Activated T-cell treated with anti-CD3 and anti-CD28 coated beads, Interleukin-2, amount 50 U/mL, for 24 hours (primary cell): Measurements from ENCODE around the gene AACS.

Source experiments
- DNase-seq: peaks from one replicate; pipeline ENCODE4 v3.0.0-alpha.2; 2020
- H3K27ac Mint-ChIP-seq: 2 replicates; pipeline ENCODE4 v1.8.0; 2020; ENCODE audit warnings: mild to moderate bottlenecking, mixed read lengths
- H3K27me3 Mint-ChIP-seq: 2 replicates; pipeline ENCODE4 v1.8.0; 2020; ENCODE audit warnings: mixed read lengths
- H3K36me3 Mint-ChIP-seq: 2 replicates; pipeline ENCODE4 v1.8.0; 2020; ENCODE audit warnings: low read depth, mixed read lengths
- H3K4me1 Mint-ChIP-seq: 2 replicates; pipeline ENCODE4 v1.8.0; 2020; ENCODE audit warnings: low read depth, mixed read lengths
- H3K4me3 Mint-ChIP-seq: 2 replicates; pipeline ENCODE4 v1.8.0; 2020; ENCODE audit warnings: mild to moderate bottlenecking, moderate library complexity, mixed read lengths
- H3K9me3 Mint-ChIP-seq: 2 replicates; pipeline ENCODE4 v1.8.0; 2020; ENCODE audit warnings: mixed read lengths

The AACS gene

DNA sequence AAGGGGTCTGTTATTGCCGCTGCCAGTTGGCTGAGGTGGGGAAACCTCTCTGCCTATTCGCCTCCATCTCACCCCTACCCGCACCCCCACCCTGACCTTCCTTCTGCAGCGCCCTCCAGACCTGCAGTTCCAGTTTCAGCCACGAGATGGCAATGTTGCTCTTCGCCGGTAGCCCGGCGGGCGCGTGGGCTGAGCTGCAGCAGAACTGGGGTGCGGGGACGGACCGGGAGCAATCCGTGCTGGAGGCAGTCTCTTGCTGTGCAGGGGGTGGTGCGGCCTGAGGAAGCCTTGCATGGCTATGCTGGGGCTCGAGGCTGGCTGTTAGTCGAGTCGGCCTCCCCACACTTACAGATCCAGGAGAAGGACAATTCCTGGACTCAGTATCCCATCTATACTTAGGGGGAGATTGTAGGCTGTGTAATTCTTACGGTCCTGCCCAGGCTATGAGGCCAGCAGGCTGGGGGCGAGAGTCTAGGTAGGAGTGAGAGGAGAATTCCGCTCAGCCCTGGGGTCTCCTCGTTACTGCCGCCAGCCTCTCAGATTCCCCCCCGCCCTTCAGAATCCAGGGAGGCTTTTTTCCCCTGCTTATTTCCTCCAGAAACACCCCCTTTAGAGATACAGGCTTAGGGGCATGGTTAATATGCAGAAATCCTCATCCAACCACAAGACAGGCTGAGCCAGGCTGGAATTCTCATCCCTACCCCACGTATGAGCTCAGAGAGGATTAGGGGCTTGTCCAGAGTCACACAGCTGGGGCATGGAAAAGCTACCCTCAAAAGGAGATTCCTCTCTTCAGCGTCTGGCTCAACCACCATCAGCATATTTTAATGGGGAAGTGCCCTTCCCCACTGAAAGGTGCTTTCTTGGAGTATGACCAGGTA, 118.2 kb downstream of the AACS start:
- no peak overlapping the region for H3K4me3 Mint-ChIP-seq

DNA sequence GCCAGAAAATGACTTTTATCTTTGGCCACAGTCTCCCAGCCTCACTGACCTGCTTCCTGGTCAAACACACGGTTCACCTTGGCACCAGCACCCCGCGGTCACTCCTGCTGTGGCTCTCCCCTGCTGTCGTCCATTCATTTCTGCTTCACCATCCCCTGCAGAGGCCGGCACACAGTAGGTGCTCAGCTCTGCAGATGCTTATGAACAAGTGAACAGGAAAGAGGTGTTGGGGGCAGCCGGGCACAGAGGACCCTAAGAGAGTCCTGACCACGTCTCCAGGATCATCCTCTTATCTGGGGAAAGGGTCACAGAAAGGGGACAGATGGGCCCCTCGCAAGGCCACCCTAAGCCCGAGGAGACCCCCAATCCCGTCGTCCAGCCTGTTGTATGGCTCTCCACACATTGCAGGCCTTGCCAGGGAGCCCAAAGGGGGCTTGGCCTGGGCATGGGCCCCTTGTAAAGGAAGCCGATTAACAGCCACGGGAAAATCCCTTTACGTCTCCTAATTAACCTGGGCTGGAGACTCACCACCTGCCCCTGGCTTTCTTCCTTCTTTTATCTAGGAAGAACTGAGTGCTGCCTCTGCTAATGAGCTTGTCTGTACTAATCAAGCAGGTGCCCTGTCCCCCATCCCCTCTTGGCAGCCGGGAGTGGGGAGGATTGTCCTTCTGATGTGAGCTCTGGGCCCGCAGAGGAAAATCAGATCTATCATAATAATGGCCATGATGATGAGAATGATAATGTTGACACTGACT, 119.2 kb downstream of the AACS start:
- no peak overlapping the region for H3K4me3 Mint-ChIP-seq
- DNase-seq = no peak
- H3K9me3 Mint-ChIP-seq = no peaks in the 10 kb centered on the region
- no peaks in the 10 kb centered on the region for H3K36me3 Mint-ChIP-seq
- no peak overlapping the region for H3K27ac Mint-ChIP-seq
- H3K4me1 Mint-ChIP-seq = peaks cover 8% of the 10 kb centered on the region
- H3K27me3 Mint-ChIP-seq = peaks cover 77% of the 10 kb centered on the region

More for the DNA sequence above, 118.2 kb downstream of the AACS start:
- H3K36me3 Mint-ChIP-seq = no peaks in the 10 kb centered on the region
- no peak overlapping the region for H3K27ac Mint-ChIP-seq
- H3K4me1 Mint-ChIP-seq = peaks cover 8% of the 10 kb centered on the region
- H3K27me3 Mint-ChIP-seq = peaks cover 71% of the 10 kb centered on the region
- H3K9me3 Mint-ChIP-seq = no peaks in the 10 kb centered on the region
- DNase-seq = peak; percentile 89

DNA sequence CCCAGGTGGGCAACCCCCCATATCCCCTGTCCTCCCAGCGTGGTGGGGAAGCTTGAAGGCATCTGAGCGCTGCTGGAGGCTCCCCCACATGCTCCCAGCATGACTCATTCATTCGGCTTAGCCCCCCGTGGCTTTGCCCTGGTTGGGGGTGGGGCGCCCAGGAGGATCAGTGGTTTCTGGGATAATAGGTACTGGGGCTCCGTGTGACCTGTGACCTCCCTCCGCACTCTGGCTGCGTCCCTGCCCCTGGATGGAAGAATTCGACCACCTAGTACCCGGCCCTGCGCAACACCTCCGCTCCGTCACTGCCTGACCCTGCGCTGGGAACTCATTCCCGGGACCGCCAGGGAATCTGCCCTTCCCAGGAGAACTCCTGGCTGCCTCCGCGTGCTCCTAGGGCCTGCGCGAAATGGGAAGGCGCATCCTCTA, 120.1 kb downstream of the AACS start:
- no peaks in the 10 kb centered on the region for H3K9me3 Mint-ChIP-seq
- H3K27ac Mint-ChIP-seq = no peak overlapping the region
- DNase-seq = no peak
- no peak overlapping the region for H3K4me3 Mint-ChIP-seq
- no peaks in the 10 kb centered on the region for H3K36me3 Mint-ChIP-seq
- H3K27me3 Mint-ChIP-seq = peaks cover 84% of the 10 kb centered on the region
- peaks cover 8% of the 10 kb centered on the region for H3K4me1 Mint-ChIP-seq

DNA sequence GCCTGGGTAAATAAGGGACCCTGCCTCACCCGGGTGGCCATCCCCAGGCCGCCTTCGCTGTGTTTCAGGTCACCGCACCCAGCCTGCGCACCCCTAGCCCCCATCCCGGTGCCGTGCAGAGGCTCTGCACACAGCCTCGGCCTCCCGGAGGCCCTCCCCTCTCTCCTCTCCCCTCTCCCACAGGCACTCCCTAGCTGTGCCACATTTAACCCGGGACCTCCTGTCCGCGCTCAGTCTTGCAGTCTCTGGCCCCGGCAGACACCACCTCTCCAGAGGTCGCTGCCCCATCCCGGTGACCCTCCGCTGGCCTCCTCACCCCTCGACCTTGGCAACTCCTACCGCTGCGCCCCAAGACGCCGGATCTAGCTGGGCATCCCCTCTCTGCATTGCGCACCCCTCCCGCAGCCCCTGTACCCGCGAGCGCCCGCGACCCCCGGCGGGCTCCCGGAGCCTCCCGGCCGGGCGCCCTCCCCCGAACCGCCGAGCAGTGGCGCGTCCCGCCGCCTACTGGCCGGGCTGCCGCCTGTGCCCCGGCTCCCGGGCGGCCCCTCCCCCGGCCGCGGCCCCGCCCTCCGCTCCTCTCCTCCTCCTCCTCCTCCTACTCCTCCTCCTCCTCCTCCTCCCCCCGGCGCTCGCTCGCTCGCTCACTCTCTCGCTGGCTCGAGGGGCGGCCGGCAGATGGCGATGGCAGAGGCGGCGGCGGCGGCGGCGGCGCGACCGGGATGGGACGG, 120.7 kb downstream of the AACS start, which contains the start of gene TMEM132B:
TSS of gene TMEM132B (plus strand) at position 647 of the 731 bp plus-strand sequence.
- Mint-ChIP-seq H3K4me1 (peaks cover 8% of the 10 kb centered on the region), H3K4me3 (no peak within 1 kb of the TSS), H3K9me3 (no peaks in the 10 kb centered on the region), H3K36me3 (no peaks in the 10 kb centered on the region), H3K27me3 (peaks cover 81% of the 10 kb centered on the region), H3K27ac (no peak within 1 kb of the TSS)
- DNase-seq = peak; percentile 58

DNA sequence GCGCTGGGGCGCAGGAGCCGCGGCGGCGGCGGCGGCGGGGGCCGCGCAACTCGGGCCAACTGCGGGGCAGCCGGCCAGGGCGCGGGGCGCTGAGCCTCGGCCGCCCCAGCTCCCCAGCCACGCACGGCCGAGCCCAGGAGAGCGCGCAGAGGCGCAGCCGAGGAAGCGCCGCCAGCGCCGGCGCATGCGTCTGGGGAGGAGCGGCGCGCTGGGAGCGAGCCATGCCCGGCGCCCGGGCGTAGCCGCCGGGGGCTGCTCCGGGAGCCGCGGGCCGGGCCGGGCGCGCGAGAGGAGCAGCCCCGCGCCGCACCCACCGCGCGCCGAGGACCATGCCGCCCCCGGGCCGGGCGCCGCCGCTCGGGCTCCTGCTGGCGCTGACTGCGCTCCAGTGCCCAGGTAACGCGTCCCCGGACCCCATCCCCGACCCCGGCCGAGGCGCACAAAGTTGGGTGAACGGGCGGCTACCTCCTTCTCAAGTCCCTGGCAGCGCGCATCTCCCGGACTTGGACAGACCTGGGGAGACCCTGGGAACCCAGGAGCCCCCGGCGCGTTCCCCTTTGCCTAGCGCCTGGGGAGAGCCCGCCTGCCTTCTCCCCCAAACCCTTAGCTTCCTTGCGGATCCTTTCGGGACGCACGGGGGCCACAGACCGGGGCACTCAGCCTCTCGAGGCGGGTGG, 121.4 kb downstream of the AACS start:
- no peak overlapping the region for H3K4me3 Mint-ChIP-seq

DNA sequence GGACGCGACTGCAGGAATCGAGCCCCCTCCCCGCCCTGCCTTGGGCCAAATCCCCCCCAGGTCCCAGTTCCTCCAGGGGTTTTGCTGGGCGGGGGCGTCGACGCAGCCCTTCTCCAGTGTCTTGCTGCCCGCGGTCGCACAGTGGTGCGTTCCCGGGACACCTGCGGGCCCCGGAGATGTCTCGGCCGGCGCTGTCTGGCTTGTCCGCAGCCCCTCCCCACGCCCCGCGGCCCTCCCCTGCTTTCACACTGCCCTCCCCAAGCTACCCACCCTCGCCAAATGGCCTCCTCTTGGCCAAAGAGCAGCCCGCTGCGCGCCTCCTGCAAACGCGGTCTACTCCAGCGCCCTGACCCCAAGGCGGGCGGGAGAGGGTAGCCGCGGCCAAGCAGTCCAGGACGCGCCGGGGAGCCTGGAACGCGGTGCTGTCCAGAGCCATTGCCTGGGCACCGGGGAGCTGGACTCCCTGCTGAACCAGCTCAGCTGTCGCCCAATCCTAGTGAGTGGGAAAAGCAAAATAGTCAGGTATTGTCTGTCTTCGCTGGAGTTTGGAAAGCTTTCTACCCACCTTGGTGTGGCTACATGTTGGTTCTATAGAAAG, 122.0 kb downstream of the AACS start:
- no peak overlapping the region for H3K27ac Mint-ChIP-seq
- H3K4me1 Mint-ChIP-seq = peaks cover 8% of the 10 kb centered on the region
- H3K36me3 Mint-ChIP-seq = no peaks in the 10 kb centered on the region
- no peaks in the 10 kb centered on the region for H3K9me3 Mint-ChIP-seq
- no peak for DNase-seq
- no peak overlapping the region for H3K4me3 Mint-ChIP-seq
- H3K27me3 Mint-ChIP-seq = peaks cover 77% of the 10 kb centered on the region

More for the DNA sequence above, 121.4 kb downstream of the AACS start:
- H3K27me3 Mint-ChIP-seq = peaks cover 77% of the 10 kb centered on the region
- no peaks in the 10 kb centered on the region for H3K9me3 Mint-ChIP-seq
- no peak overlapping the region for H3K27ac Mint-ChIP-seq
- no peaks in the 10 kb centered on the region for H3K36me3 Mint-ChIP-seq
- peaks cover 8% of the 10 kb centered on the region for H3K4me1 Mint-ChIP-seq
- peak; percentile 30 for DNase-seq

DNA sequence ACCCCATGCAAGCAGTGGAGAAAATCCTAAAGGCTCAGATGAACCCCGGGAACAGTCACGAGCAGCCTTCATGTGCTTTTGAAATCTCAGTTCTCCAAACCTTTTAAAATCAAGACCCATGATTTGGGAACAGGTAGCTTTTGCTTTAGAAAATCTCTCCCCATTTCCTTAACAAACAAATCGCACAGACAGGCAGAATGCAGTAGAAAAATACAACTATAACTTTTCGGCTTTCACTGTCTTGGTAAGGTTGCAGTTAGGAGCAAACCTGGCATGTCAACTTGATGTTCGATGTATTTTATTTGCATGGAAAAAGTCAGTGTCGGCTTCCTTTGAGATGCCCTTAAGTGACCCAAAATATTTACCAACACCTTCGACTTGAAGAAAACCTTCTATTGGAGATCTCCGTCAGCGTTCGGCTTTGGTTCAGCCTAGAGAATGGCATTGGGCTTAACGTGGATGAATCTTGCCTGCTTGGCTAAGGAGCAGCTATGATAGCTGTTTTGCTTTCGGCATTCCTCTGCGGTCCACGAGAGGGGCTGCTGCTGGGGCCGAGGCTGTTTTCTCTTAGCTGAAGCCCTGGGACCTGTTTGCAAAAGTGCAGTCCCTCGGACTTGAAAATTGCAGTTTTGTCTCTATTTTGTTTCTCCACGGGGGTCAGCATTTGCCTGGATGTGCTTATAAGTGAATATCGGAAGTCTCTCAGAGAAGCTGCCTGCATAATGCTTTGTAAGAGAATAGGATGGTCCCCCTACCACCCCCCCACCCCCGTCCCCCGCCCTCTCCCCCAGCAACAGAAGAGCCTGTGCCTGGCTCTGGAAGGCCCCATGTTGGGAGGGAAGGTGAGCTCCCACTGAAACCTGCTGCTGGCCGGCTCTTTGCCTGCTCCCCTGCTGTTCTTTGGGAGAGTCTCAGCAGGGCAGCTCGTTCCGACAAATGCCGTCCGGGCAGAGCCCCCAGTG, 122.8 kb downstream of the AACS start:
- no peak for DNase-seq
- Mint-ChIP-seq H3K4me1 (peaks cover 8% of the 10 kb centered on the region), H3K9me3 (no peaks in the 10 kb centered on the region), H3K4me3 (no peak overlapping the region), H3K27ac (no peak overlapping the region), H3K36me3 (no peaks in the 10 kb centered on the region), H3K27me3 (peaks cover 75% of the 10 kb centered on the region)

DNA sequence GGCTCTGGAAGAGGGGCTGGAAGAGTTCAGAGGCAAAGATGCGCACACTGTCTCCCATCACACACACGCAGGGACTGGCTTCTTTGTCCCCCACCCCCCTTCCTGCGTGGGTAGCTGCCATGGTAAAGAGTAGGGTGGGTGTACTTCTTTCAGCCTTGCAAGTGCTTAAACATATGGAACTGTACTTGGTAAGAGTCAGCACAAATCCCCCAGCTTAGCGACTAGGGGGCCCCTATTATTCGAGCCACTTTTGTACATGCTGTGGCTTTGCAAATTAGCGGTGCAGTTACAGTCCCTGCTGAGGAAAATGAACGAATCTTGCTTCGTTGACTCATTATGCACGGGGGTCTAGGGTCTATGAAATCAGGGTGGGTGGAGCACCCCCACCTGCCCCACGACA, 123.8 kb downstream of the AACS start:
- no peaks in the 10 kb centered on the region for H3K36me3 Mint-ChIP-seq
- H3K4me1 Mint-ChIP-seq = peaks cover 4% of the 10 kb centered on the region
- H3K4me3 Mint-ChIP-seq = no peak overlapping the region
- H3K9me3 Mint-ChIP-seq = no peaks in the 10 kb centered on the region
- no peak for DNase-seq
- H3K27me3 Mint-ChIP-seq = peaks cover 75% of the 10 kb centered on the region
- H3K27ac Mint-ChIP-seq = no peak overlapping the region

DNA sequence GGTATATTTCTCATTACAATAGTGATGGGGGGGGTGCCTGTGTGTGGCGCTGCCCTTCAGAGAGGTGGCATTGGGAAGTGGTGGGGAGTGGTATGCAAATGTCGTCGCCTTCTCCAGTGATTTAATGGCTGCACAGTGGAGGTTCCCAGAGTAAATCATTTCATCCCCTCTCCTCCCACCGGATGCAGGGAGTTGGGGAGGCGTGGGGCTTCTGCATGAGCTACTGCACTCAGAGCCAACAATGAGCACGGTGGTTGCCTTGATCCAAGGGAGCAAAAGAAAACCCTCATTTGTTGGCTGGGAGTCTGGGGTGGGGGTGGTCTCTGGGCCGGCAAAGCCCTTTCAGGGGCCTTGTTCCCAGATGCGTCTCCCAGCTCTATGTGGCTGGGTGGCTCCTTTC, 124.3 kb downstream of the AACS start:
- Mint-ChIP-seq H3K27me3 (peaks cover 73% of the 10 kb centered on the region), H3K4me3 (no peak overlapping the region), H3K9me3 (no peaks in the 10 kb centered on the region), H3K36me3 (no peaks in the 10 kb centered on the region), H3K4me1 (peaks cover 4% of the 10 kb centered on the region), H3K27ac (no peak overlapping the region)
- DNase-seq = no peak

DNA sequence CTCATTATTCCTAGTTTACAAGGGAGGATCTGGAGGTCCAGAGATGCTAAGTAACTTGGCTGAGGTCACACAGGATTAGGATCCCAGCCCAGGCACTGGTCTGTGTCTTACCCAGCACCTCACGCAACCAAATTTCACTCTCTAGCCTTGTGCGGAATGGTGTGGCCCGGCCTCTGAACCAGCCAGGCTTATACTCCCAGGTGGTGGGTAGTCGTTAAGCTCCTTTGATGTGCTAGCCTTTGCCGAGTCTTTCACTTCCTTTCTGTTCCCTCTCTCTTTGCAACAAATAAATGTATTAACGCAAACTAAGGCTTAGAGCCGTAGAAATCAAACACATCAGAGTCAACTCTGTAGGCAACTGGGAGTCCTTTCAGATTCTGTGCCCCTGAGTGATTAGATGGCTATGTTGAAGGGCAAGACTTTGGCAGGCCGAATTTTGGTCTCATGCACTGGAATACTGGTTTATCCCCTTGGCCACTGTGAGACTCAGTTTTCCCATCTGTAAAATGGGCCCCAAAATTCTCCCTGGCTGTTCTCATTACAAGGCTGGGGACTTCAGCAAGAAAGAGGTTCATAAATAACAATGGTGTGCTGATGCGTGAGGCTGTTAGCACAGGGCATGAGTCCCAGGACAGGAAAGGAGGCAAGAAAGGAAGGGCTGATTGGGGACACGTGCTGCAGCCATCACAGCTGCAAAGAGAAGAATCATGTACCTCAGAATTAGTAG, 126.3 kb downstream of the AACS start:
- no peak overlapping the region for H3K4me3 Mint-ChIP-seq
- H3K36me3 Mint-ChIP-seq = no peaks in the 10 kb centered on the region
- no peak overlapping the region for H3K27ac Mint-ChIP-seq
- H3K9me3 Mint-ChIP-seq = no peaks in the 10 kb centered on the region
- DNase-seq = no peak
- peaks cover 2% of the 10 kb centered on the region for H3K4me1 Mint-ChIP-seq
- peaks cover 72% of the 10 kb centered on the region for H3K27me3 Mint-ChIP-seq

DNA sequence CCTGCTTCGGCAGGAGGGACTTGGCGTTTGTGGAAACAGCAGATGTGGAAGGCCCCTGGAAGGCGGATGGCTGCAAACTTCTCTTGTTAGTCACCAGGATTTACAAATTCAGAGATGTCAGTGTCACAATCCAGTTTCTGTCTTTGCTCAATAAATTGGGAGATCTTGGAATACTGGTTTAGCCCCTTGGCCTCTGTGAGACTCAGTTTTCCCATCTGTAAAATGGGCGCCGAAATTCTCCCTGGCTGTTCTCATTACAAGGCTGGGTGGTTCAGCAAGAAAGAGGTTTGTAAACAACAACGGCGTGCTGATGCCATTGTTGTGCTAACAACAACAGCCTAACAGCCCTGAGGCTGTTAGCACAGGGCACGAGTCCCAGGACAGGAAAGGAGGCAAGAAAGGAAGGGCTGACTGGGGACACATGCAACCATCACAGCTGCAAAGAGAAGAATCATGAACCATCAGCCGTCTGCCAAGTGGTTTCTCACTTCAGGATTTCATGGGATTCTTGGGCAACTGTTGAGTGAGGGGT, 127.5 kb downstream of the AACS start:
- Mint-ChIP-seq H3K27ac (no peak overlapping the region), H3K27me3 (peaks cover 66% of the 10 kb centered on the region), H3K9me3 (no peaks in the 10 kb centered on the region), H3K36me3 (no peaks in the 10 kb centered on the region), H3K4me3 (no peak overlapping the region), H3K4me1 (no peaks in the 10 kb centered on the region)
- DNase-seq = no peak
